Type B pancreatic cell (in vitro differentiated cells): ENCODE results near the gene ZNF391. TPM values are rescaled to one million over a fixed set of nuclear protein-coding genes. Genes with fewer than 3 reads are reported as not detected.

Experiments used
- DNase-seq: peaks from one replicate; pipeline ENCODE4 v3.0.0; 2021; ENCODE audit warnings: mixed read lengths; ENCODE audit not compliant: unreplicated experiment; ENCODE audit errors: extremely low spot score
- H3K27ac Mint-ChIP-seq: 2 replicates; pipeline ENCODE4 v1.8.0; 2021; ENCODE audit warnings: mild to moderate bottlenecking, mixed read lengths
- H3K27me3 Mint-ChIP-seq: 2 replicates; pipeline ENCODE4 v1.8.0; 2021; ENCODE audit warnings: mixed read lengths
- H3K36me3 Mint-ChIP-seq: 2 replicates; pipeline ENCODE4 v1.8.0; 2021; ENCODE audit warnings: mixed read lengths
- H3K4me1 Mint-ChIP-seq: one replicate; pipeline ENCODE4 v1.8.0; 2021; ENCODE audit warnings: mixed read lengths; ENCODE audit not compliant: unreplicated experiment
- H3K4me3 Mint-ChIP-seq: 2 replicates; pipeline ENCODE4 v1.8.0; 2021; ENCODE audit warnings: mild to moderate bottlenecking, mixed read lengths
- H3K9me3 Mint-ChIP-seq: 2 replicates; pipeline ENCODE4 v1.8.0; 2021; ENCODE audit warnings: mixed read lengths
- total RNA-seq: library from RNA; stranded (reverse); gene quantifications from 2 replicates; pipeline ENCODE4 v1.2.1, GENCODE V29; 2021; ENCODE audit warnings: low replicate concordance
- TF ChIP-seq, protein P1 (sequence below): fragments of 200-600 bp; sonication (generic); conservative IDR thresholded peaks from 2 replicates; pipeline ENCODE4 v1.5.0; 2021; ENCODE audit warnings: antibody characterized with exemption, mild to moderate bottlenecking

Gene ZNF391
- total RNA-seq, 1 donor from 2014 or later, result 8.4 TPM

DNA sequence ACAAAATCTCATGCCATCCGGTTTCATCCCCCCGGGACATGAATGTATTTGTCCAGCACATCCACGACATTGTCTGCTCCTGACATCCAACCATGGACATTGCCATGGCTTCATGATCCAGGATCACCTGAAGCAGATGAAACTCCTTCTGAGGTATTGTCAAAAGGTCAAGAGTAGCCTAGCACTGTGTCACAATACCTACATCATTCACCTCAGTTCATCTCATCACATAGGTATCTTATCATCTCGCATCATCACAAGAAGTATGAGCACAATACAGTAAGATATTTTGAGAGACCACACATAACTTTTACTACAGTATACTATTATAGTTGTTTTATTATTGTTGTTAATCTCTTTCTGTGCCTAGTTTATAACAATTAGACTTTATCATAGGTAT lies 50.8 kb downstream of the ZNF391 start:
- Mint-ChIP-seq H3K36me3 (no peaks in the 10 kb centered on the region), H3K4me3 (no peak overlapping the region), H3K27ac (no peak overlapping the region), H3K4me1 (no peaks in the 10 kb centered on the region), H3K9me3 (peaks cover 6% of the 10 kb centered on the region), H3K27me3 (peaks cover 4% of the 10 kb centered on the region)
- DNase-seq, result no peak
- TF ChIP-seq, protein P1, sequence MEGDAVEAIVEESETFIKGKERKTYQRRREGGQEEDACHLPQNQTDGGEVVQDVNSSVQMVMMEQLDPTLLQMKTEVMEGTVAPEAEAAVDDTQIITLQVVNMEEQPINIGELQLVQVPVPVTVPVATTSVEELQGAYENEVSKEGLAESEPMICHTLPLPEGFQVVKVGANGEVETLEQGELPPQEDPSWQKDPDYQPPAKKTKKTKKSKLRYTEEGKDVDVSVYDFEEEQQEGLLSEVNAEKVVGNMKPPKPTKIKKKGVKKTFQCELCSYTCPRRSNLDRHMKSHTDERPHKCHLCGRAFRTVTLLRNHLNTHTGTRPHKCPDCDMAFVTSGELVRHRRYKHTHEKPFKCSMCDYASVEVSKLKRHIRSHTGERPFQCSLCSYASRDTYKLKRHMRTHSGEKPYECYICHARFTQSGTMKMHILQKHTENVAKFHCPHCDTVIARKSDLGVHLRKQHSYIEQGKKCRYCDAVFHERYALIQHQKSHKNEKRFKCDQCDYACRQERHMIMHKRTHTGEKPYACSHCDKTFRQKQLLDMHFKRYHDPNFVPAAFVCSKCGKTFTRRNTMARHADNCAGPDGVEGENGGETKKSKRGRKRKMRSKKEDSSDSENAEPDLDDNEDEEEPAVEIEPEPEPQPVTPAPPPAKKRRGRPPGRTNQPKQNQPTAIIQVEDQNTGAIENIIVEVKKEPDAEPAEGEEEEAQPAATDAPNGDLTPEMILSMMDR, result no peak

DNA sequence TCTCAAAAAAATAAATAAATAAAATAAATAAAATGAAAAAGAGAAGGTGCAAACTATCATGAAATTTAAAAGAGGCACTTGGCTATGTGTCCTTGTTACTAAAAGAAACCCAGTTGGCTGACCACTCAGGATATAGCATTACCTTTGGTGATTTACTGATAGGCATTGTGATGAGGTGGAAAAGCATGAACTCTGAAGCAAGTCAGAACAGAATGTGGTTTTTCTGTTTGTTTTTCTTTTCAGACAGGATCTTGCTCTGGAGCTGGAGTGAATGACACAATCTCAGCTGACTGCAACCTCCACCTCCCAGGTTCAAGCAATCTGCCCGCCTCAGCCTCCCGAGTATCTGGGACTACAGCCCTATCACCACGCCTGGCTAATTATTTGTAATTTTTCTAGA lies 52.4 kb downstream of the ZNF391 start:
- no peak overlapping the region for H3K27ac Mint-ChIP-seq
- no peaks in the 10 kb centered on the region for H3K36me3 Mint-ChIP-seq
- no peak overlapping the region for H3K4me3 Mint-ChIP-seq
- peaks cover 6% of the 10 kb centered on the region for H3K9me3 Mint-ChIP-seq
- DNase-seq, result no peak
- no peaks in the 10 kb centered on the region for H3K27me3 Mint-ChIP-seq
- H3K4me1 Mint-ChIP-seq, result no peaks in the 10 kb centered on the region
- TF ChIP-seq, protein P1, result no peak

DNA sequence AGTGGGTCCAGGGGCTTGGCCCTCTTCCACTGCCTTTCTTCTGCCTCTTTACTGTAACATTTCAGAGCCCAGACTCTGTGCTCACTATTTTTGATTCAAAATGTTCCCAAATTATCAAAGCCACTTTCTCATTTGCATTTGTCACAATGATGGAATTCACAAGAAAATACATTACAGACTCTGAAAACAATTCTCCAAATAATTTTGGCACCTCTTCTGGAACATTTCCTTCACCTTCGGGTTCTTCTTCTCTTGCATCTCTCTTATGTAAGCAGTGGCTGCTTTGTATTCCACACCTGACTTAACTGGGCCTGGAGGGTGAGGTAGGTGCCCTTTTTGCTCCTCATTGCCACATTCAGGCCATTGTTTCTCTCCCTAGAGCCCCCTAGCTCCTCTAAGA lies 54.4 kb downstream of the ZNF391 start:
- no peak overlapping the region for H3K4me3 Mint-ChIP-seq
- TF ChIP-seq, protein P1, result no peak
- DNase-seq, result no peak
- H3K9me3 Mint-ChIP-seq, result peaks cover 6% of the 10 kb centered on the region
- no peak overlapping the region for H3K27ac Mint-ChIP-seq
- H3K4me1 Mint-ChIP-seq, result no peaks in the 10 kb centered on the region
- no peaks in the 10 kb centered on the region for H3K27me3 Mint-ChIP-seq
- H3K36me3 Mint-ChIP-seq, result no peaks in the 10 kb centered on the region

DNA sequence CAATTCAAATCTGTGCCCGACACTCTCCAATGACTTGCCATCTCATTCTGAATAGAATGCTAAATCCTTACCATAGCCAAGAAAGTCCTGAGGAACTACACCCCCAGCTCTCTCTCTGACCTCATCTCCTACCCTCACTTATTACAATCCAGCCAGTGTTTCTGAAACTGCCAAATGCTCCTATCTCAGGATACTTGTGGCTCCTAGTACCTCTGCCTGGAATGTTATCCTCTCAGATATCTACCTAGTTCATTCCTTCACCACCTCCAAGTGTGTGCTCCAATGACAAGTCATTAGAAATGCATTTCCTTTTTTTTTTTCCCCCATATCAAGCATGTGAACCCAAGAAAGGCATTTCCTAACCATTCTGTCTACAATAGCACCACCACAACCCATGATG lies 59.9 kb downstream of the ZNF391 start:
- Mint-ChIP-seq H3K27ac (no peak overlapping the region), H3K4me1 (no peaks in the 10 kb centered on the region), H3K9me3 (peaks cover 32% of the 10 kb centered on the region), H3K36me3 (peaks cover 49% of the 10 kb centered on the region), H3K27me3 (no peaks in the 10 kb centered on the region), H3K4me3 (no peak overlapping the region)
- TF ChIP-seq, protein P1, result no peak
- DNase-seq, result no peak

DNA sequence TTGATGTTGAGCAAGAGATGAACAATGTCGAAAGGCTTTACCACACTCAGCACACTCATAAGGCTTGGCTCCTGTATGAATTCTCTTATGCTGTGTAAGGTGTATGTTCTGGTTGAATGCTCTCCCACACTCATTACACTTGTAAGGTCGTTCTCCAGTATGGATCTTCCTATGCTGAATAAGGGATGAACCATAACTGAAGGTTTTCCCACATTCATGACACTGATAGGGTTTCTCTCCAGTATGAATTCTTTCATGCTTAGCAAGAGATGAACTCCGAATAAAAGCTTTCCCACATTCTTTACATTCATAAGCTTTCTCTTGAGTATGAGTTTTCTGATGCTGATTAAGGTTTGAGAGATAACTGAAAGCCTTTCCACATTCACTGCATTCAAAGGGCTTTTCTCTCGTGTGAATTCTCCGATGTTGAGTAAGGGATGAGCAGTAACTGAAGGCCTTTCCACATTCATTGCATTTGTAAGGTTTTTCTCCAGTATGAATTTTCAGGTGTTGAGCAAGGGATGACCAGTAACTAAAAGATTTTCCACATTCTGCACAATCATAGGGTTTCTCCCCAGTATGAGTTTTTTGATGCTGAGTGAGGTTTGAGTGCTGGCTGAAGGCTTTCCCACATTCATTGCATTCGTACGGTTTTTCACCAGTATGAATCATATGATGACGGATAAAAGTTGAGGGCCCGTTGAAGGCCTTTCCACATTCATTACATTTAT lies 63.3 kb downstream of the ZNF391 start:
- TF ChIP-seq, protein P1, result no peak
- Mint-ChIP-seq H3K4me1 (no peaks in the 10 kb centered on the region), H3K4me3 (no peak overlapping the region), H3K9me3 (peaks cover 61% of the 10 kb centered on the region), H3K27me3 (no peaks in the 10 kb centered on the region), H3K27ac (no peak overlapping the region), H3K36me3 (peaks cover 83% of the 10 kb centered on the region)
- DNase-seq, result no peak
